ENCODE data around the gene CLRN1.

Gene CLRN1

DNA sequence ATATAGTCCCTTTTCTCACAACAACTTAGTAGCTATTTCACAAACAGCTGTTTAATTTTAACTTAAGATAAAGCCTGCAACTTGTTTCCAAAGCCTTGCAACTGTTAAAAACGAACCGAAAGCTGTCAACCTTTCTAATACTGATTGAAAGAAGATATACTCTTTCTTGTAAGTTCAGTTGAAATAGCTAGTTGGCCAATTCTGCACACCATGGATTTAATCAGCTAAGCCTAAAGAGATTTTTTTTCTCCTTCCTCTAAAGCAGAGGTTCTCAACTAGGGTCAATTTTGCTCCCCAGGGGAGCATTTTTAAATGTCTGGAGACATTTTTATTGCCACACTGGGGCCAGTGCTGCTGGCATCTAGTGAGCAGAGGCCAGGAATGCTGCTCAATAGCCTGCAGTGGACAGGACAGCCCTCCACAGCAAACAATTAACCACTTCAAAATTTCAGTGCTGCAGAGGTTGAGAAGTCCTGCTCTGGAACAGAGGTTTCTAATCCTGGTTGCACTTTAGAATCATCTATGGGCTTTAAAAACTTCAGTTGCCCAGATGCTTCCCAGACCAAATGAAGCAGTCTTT is 93.4 kb downstream of the CLRN1 start:
- ATAC-seq (ENCODE audit: low read depth) (no peak), DNase-seq (ENCODE audit: low spot score) (no peak)
- Histone ChIP-seq H3K27ac (ENCODE audit: poor library complexity, severe bottlenecking) (no peak overlapping the region), H3K4me1 (ENCODE audit: insufficient read depth, poor library complexity, severe bottlenecking) (no peaks in the 10 kb centered on the region), H3K36me3 (ENCODE audit: low read depth) (no peaks in the 10 kb centered on the region), H3K9me3 (ENCODE audit: severe bottlenecking) (no peaks in the 10 kb centered on the region), H3K27me3 (ENCODE audit: insufficient read depth, poor library complexity, severe bottlenecking) (peaks cover 6% of the 10 kb centered on the region), H3K4me3 (ENCODE audit: severe bottlenecking) (no peak overlapping the region)
- no peak for TF ChIP-seq CTCF (IDR thresholded peaks at IDR 0.05; ENCODE audit: poor library complexity, severe bottlenecking)

DNA sequence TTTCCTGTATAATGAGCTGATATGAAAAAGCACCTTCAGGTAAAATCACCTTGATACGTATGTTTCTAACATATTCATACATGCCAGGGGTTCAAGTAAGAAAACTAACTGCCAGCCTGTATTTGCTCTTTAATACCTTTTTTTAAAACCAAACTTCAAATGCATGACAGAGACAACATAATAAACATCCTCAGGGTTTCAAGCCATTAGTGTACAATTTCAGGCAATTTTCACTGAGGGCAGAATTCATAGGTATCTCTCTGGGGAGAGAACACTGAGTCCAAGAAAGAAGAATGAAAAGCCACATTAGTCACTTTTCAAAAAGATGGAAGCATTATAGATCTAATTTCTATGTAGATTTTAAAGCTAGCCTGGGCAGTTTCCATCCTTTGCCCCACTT is 94.2 kb downstream of the CLRN1 start:
- no peak for ATAC-seq (ENCODE audit: low read depth)
- no peak for DNase-seq (ENCODE audit: low spot score)
- no peaks in the 10 kb centered on the region for H3K9me3 ChIP-seq (ENCODE audit: severe bottlenecking)
- H3K36me3 ChIP-seq (ENCODE audit: low read depth): no peaks in the 10 kb centered on the region
- no peak for TF ChIP-seq CTCF (IDR thresholded peaks at IDR 0.05; ENCODE audit: poor library complexity, severe bottlenecking)
- H3K4me1 ChIP-seq (ENCODE audit: insufficient read depth, poor library complexity, severe bottlenecking): no peaks in the 10 kb centered on the region
- no peak overlapping the region for H3K27ac ChIP-seq (ENCODE audit: poor library complexity, severe bottlenecking)
- H3K4me3 ChIP-seq (ENCODE audit: severe bottlenecking): no peak overlapping the region
- peaks cover 5% of the 10 kb centered on the region for H3K27me3 ChIP-seq (ENCODE audit: insufficient read depth, poor library complexity, severe bottlenecking)

DNA sequence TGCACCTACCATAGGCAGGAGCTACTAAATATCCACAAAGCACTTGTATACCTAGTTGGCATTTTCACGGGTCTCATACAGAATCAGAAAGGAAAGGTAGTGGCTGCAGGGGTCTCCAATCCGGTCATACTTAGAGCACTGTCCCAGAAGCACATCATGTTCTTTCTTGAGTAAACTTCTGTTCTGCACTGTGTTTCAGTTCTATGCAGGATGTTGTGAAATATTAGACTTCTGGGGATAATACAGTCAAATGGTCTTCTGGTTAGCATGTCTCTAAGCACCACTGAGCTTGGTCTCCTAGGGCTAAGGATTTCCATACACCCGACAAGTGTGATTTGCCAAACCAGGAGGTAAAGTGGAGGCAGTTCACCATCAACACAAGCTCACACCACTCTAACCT is 95.2 kb downstream of the CLRN1 start:
- H3K36me3 ChIP-seq (ENCODE audit: low read depth): no peaks in the 10 kb centered on the region
- no peaks in the 10 kb centered on the region for H3K9me3 ChIP-seq (ENCODE audit: severe bottlenecking)
- no peaks in the 10 kb centered on the region for H3K27me3 ChIP-seq (ENCODE audit: insufficient read depth, poor library complexity, severe bottlenecking)
- no peak overlapping the region for H3K4me3 ChIP-seq (ENCODE audit: severe bottlenecking)
- H3K4me1 ChIP-seq (ENCODE audit: insufficient read depth, poor library complexity, severe bottlenecking): no peaks in the 10 kb centered on the region
- ATAC-seq (ENCODE audit: low read depth) (no peak), DNase-seq (ENCODE audit: low spot score) (no peak)
- H3K27ac ChIP-seq (ENCODE audit: poor library complexity, severe bottlenecking): no peak overlapping the region
- TF ChIP-seq CTCF (IDR thresholded peaks at IDR 0.05; ENCODE audit: poor library complexity, severe bottlenecking): no peak

DNA sequence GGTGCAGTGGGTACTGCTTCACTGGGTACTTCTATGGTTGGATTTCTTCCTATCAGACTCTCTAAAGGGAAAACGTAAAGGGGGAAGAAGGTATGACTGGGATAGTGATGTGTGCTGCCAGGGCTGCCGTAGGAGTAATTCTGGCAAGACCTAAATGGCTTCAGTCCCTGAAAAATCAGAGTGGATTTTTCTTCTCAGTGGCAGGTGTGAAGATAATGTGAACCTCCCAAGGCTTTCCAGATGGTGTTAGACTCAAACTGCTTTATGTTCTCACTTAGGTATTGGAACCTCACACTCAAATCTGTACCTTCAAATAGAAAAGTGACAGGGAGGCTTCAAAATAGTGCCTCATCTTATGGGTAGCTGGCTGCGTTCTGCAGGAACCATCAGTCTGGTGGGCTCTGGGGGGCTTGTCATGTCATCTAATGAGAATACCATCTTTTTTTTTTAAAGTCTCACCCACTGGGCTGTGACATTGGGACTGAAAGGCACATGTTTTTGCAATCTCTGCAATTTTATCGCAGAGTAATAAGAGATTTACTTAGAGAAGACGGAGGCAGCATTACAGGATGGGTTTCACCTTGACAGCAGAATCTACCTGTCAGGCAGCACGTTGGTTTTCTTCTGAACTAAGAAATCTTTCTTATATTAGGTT is 95.8 kb downstream of the CLRN1 start:
- DNase-seq (ENCODE audit: low spot score) (no peak), ATAC-seq (ENCODE audit: low read depth) (no peak)
- no peak for TF ChIP-seq CTCF (IDR thresholded peaks at IDR 0.05; ENCODE audit: poor library complexity, severe bottlenecking)
- H3K4me3 ChIP-seq (ENCODE audit: severe bottlenecking): no peak overlapping the region
- no peaks in the 10 kb centered on the region for H3K9me3 ChIP-seq (ENCODE audit: severe bottlenecking)
- H3K27me3 ChIP-seq (ENCODE audit: insufficient read depth, poor library complexity, severe bottlenecking): no peaks in the 10 kb centered on the region
- H3K36me3 ChIP-seq (ENCODE audit: low read depth): no peaks in the 10 kb centered on the region
- H3K27ac ChIP-seq (ENCODE audit: poor library complexity, severe bottlenecking): no peak overlapping the region
- no peaks in the 10 kb centered on the region for H3K4me1 ChIP-seq (ENCODE audit: insufficient read depth, poor library complexity, severe bottlenecking)

Measured in RWPE2 (cell line).